Loucy (cell line): ENCODE data around the gene SYCP1.

Experiments used
- H2AFZ ChIP-seq: fragments of 200-600 bp; sonication (generic); 2 replicates; pipeline ENCODE4 v1.6.0; 2016; ENCODE audit warnings: antibody characterized with exemption, mild to moderate bottlenecking, low read length, moderate library complexity
- H3F3A ChIP-seq: fragments of 200-600 bp; 2 replicates; pipeline ENCODE4 v1.6.0; 2016; ENCODE audit warnings: antibody characterized with exemption, low read depth, mild to moderate bottlenecking
- H3K27me3 ChIP-seq: fragments of 200-600 bp; sonication (generic); 2 replicates; pipeline ENCODE4 v1.6.1; 2014; ENCODE audit warnings: low read length, mild to moderate bottlenecking; ENCODE audit not compliant: insufficient read depth, poor library complexity, severe bottlenecking
- H3K36me3 ChIP-seq: fragments of 200-600 bp; sonication (generic); 2 replicates; pipeline ENCODE4 v1.6.1; 2016; ENCODE audit warnings: low read length; ENCODE audit not compliant: insufficient read depth
- H3K4me1 ChIP-seq: fragments of 200-600 bp; sonication (generic); 2 replicates; pipeline ENCODE4 v1.5.1; 2014; ENCODE audit warnings: low read length, mild to moderate bottlenecking; ENCODE audit not compliant: insufficient read depth, poor library complexity, severe bottlenecking
- H3K4me2 ChIP-seq: fragments of 200-600 bp; sonication (generic); 2 replicates; pipeline ENCODE4 v1.6.0; 2014; ENCODE audit warnings: antibody characterized with exemption, low read length, low read depth, mild to moderate bottlenecking; ENCODE audit not compliant: poor library complexity, severe bottlenecking
- H3K4me3 ChIP-seq: fragments of 200-600 bp; sonication (generic); 2 replicates; pipeline ENCODE4 v1.5.1; 2014; ENCODE audit warnings: low read length, mild to moderate bottlenecking, mixed read lengths; ENCODE audit not compliant: poor library complexity, severe bottlenecking
- H3K79me2 ChIP-seq: fragments of 200-600 bp; sonication (generic); 2 replicates; pipeline ENCODE4 v1.6.1; 2014; ENCODE audit warnings: low read length; ENCODE audit not compliant: insufficient read depth
- H3K9ac ChIP-seq: fragments of 200-600 bp; sonication (generic); 2 replicates; pipeline ENCODE4 v1.6.0; 2014; ENCODE audit warnings: mild to moderate bottlenecking, low read depth, low read length, moderate library complexity; ENCODE audit not compliant: poor library complexity, severe bottlenecking
- H3K9me2 ChIP-seq: fragments of 200-600 bp; sonication (generic); replicated peaks from 2 replicates; pipeline ENCODE4 v1.6.1; 2016; ENCODE audit warnings: low read depth, low read length, mixed read lengths
- H3K9me3 ChIP-seq: fragments of 200-600 bp; sonication (generic); 2 replicates; pipeline ENCODE4 v1.6.1; 2014; ENCODE audit warnings: mild to moderate bottlenecking, antibody characterized with exemption, low read length, low read depth; ENCODE audit not compliant: insufficient read depth
- H4K20me1 ChIP-seq: fragments of 200-600 bp; sonication (generic); 2 replicates; pipeline ENCODE4 v1.6.0; 2014; ENCODE audit warnings: antibody characterized with exemption, low read length, mild to moderate bottlenecking; ENCODE audit not compliant: insufficient read depth, poor library complexity, severe bottlenecking
- EZH2phosphoT487 ChIP-seq: fragments of 200-600 bp; IDR thresholded peaks from 2 replicates; pipeline ENCODE4 v1.6.1; 2018; ENCODE audit warnings: antibody characterized with exemption, mild to moderate bottlenecking, moderate library complexity, borderline replicate concordance
- TF ChIP-seq, protein P1 (sequence below): fragments of 200-600 bp; sonication (generic); conservative IDR thresholded peaks from 2 replicates; pipeline ENCODE4 v1.5.1; 2014; ENCODE audit warnings: mild to moderate bottlenecking, antibody characterized with exemption, low read length

SYCP1 gene, protein sequence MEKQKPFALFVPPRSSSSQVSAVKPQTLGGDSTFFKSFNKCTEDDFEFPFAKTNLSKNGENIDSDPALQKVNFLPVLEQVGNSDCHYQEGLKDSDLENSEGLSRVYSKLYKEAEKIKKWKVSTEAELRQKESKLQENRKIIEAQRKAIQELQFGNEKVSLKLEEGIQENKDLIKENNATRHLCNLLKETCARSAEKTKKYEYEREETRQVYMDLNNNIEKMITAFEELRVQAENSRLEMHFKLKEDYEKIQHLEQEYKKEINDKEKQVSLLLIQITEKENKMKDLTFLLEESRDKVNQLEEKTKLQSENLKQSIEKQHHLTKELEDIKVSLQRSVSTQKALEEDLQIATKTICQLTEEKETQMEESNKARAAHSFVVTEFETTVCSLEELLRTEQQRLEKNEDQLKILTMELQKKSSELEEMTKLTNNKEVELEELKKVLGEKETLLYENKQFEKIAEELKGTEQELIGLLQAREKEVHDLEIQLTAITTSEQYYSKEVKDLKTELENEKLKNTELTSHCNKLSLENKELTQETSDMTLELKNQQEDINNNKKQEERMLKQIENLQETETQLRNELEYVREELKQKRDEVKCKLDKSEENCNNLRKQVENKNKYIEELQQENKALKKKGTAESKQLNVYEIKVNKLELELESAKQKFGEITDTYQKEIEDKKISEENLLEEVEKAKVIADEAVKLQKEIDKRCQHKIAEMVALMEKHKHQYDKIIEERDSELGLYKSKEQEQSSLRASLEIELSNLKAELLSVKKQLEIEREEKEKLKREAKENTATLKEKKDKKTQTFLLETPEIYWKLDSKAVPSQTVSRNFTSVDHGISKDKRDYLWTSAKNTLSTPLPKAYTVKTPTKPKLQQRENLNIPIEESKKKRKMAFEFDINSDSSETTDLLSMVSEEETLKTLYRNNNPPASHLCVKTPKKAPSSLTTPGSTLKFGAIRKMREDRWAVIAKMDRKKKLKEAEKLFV

DNA sequence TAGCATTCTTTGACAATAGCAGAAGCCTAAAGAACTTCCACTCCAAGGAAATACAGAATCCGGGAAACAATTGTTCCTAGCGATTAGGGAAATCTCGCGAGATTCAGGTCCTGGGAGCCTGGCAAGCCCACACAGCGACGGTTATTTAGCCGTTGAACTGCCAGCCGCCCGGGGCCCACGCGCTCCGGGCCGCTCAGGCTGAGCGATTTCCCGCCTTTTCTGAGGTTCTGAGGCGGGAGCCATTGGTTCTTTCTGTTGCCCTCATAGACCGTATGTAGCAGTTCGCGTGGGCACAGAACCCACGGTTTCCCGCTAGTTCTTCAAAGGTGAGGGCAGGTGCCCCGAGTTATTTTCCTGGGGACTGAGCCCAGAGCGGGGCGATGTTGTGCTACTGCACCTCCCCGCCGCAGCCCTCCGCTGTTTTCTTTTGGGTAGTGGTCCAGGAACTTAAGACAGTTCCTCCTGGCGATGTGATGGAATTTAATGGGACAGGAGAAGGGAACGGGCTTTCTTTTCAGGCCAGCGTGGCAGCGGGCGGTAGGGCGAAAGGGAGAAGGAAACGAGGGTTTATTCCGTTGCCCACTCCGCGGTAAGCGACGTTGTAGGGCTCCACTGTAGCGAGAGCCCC is at the start of gene SYCP1:
TSS of gene SYCP1 (plus strand) at position 171 of the 628 bp plus-strand sequence. CDS start 602 bp downstream, outside the sequence.
- H3F3A ChIP-seq, result no peaks in the 10 kb centered on the region
- no peak within 1 kb of the TSS for H2AFZ ChIP-seq
- no peak within 1 kb of the TSS for H3K4me2 ChIP-seq
- TF ChIP-seq, protein P1, sequence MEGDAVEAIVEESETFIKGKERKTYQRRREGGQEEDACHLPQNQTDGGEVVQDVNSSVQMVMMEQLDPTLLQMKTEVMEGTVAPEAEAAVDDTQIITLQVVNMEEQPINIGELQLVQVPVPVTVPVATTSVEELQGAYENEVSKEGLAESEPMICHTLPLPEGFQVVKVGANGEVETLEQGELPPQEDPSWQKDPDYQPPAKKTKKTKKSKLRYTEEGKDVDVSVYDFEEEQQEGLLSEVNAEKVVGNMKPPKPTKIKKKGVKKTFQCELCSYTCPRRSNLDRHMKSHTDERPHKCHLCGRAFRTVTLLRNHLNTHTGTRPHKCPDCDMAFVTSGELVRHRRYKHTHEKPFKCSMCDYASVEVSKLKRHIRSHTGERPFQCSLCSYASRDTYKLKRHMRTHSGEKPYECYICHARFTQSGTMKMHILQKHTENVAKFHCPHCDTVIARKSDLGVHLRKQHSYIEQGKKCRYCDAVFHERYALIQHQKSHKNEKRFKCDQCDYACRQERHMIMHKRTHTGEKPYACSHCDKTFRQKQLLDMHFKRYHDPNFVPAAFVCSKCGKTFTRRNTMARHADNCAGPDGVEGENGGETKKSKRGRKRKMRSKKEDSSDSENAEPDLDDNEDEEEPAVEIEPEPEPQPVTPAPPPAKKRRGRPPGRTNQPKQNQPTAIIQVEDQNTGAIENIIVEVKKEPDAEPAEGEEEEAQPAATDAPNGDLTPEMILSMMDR, result no peak
- no peak within 1 kb of the TSS for H3K9ac ChIP-seq
- H3K9me3 ChIP-seq, result no peaks in the 10 kb centered on the region
- no peaks in the 10 kb centered on the region for H3K79me2 ChIP-seq
- H4K20me1 ChIP-seq, result no peaks in the 10 kb centered on the region
- no peak within 1 kb of the TSS for H3K4me3 ChIP-seq
- no peaks in the 10 kb centered on the region for H3K27me3 ChIP-seq
- no peaks in the 10 kb centered on the region for H3K4me1 ChIP-seq
- H3K9me2 ChIP-seq, result no peaks in the 10 kb centered on the region
- no peaks in the 10 kb centered on the region for H3K36me3 ChIP-seq

DNA sequence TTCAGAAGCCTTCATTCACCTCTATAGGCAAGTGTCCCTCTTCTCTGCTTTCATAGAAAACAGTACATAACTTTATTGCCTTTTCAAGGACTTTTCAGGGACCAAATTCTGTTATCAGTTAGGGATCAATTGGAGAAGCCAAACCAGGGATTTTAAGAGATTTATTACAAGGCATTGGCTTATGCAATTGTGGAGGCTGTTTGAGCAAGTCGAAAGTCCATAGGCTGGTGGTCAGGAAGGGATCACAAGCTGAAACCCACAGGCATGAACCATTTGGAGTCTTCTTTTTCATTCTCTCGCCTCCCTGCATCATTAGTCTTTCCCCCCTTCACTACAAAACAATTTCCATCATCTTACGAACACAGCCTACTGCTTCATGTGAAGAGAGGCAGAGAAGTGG is 34.8 kb upstream of the SYCP1 start:
- no peaks in the 10 kb centered on the region for H3K9me2 ChIP-seq

DNA sequence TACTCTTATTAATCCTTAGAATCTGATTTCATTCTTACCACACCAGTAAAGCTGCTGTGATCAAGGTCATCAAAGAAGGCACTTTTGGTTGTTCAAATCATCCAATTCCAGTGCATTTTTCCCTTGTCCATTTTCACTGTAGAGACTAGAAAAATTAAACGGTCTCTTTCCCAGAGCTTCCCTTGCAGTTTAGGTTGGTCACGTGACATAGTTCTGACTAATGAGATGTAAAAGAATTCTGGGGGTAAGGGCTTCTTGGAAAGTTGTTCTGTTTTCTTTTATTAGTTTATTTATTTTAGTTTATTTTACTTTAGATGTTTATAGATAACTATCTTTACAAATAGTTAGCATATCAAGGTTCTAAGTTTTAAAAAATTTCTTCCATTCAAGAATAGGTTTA is 34.3 kb upstream of the SYCP1 start:
- H3K27me3 ChIP-seq, result peaks cover 7% of the 10 kb centered on the region
- no peak overlapping the region for H3K4me2 ChIP-seq
- H3K9me3 ChIP-seq, result 0 out of 2 replicates have a peak, but pooled peaks cover 5% of the 10 kb centered on the region
- H3K4me1 ChIP-seq, result no peaks in the 10 kb centered on the region
- H2AFZ ChIP-seq, result no peak overlapping the region
- H3K79me2 ChIP-seq, result no peaks in the 10 kb centered on the region
- H3K36me3 ChIP-seq, result no peaks in the 10 kb centered on the region
- TF ChIP-seq EZH2phosphoT487, result no peak
- no peaks in the 10 kb centered on the region for H3K9me2 ChIP-seq
- no peaks in the 10 kb centered on the region for H4K20me1 ChIP-seq
- H3K4me3 ChIP-seq, result no peak overlapping the region
- H3K9ac ChIP-seq, result no peak overlapping the region
- no peaks in the 10 kb centered on the region for H3F3A ChIP-seq

More for the DNA sequence above, 34.8 kb upstream of the SYCP1 start:
- no peaks in the 10 kb centered on the region for H4K20me1 ChIP-seq
- no peaks in the 10 kb centered on the region for H3K79me2 ChIP-seq
- TF ChIP-seq, protein P1, result no peak
- TF ChIP-seq EZH2phosphoT487, result no peak
- H2AFZ ChIP-seq, result no peak overlapping the region
- H3K4me1 ChIP-seq, result no peaks in the 10 kb centered on the region
- no peaks in the 10 kb centered on the region for H3F3A ChIP-seq
- H3K9ac ChIP-seq, result no peak overlapping the region
- H3K27me3 ChIP-seq, result peaks cover 7% of the 10 kb centered on the region
- H3K4me3 ChIP-seq, result no peak overlapping the region
- no peak overlapping the region for H3K4me2 ChIP-seq
- H3K36me3 ChIP-seq, result no peaks in the 10 kb centered on the region
- H3K9me3 ChIP-seq, result 0 out of 2 replicates have a peak, but pooled peaks cover 5% of the 10 kb centered on the region
